GM18861 (cell line): ENCODE measurements around the gene FHDC1.
A peak's percentile ranks its signal among the peaks of the same experiment; 100 is the strongest.

Source experiments
- ATAC-seq: cut with Tn5 transposase; IDR thresholded peaks from one replicate; pipeline ENCODE4 v1.9.1; 2021; ENCODE audit not compliant: unreplicated experiment

FHDC1 gene

GRCh38 chr4:152957437-152958171 is 21.5 kb downstream of the FHDC1 start:
- no peak for ATAC-seq

GRCh38 chr4:152959080-152959479 is 23.0 kb downstream of the FHDC1 start:
- no peak for ATAC-seq

- ATAC-seq, result no peak
Measured at GRCh38 chr4:152960082-152960481, 24.0 kb downstream of the FHDC1 start.

GRCh38 chr4:152961014-152961772 is 25.1 kb downstream of the FHDC1 start:
- no peak for ATAC-seq

GRCh38 chr4:152961773-152962115 is 25.6 kb downstream of the FHDC1 start:
- no peak for ATAC-seq

GRCh38 chr4:152962150-152962549 is 26.0 kb downstream of the FHDC1 start:
- ATAC-seq, result no peak

- ATAC-seq, result no peak
Measured at GRCh38 chr4:152964335-152964734, 28.2 kb downstream of the FHDC1 start.

- peak; percentile 90 for ATAC-seq
Measured at GRCh38 chr4:152965611-152966010, 29.5 kb downstream of the FHDC1 start.

GRCh38 chr4:152967907-152968306 is 31.8 kb downstream of the FHDC1 start:
- no peak for ATAC-seq

GRCh38 chr4:152968806-152969394 is 32.8 kb downstream of the FHDC1 start:
- ATAC-seq, result no peak

GRCh38 chr4:152970102-152970820 is 34.1 kb downstream of the FHDC1 start:
- no peak for ATAC-seq

GRCh38 chr4:152971053-152971452 is 34.9 kb downstream of the FHDC1 start:
- no peak for ATAC-seq

- no peak for ATAC-seq
Measured at GRCh38 chr4:152972821-152973628, 36.9 kb downstream of the FHDC1 start.

GRCh38 chr4:152973629-152974467 is 37.7 kb downstream of the FHDC1 start:
- no peak for ATAC-seq

- ATAC-seq, result no peak
Measured at GRCh38 chr4:152974468-152975379, 38.6 kb downstream of the FHDC1 start.

- no peak for ATAC-seq
Measured at GRCh38 chr4:152975380-152976211, 39.5 kb downstream of the FHDC1 start.

GRCh38 chr4:152976212-152976761 is 40.2 kb downstream of the FHDC1 start:
- ATAC-seq, result no peak
